Measurements from ENCODE around the gene KDM3B.
"Not testable (repeated sequence)": the region's sequence is repeated elsewhere in the genome, so short reads cannot be mapped to it uniquely, and the experiment has no call there.

The KDM3B gene

DNA sequence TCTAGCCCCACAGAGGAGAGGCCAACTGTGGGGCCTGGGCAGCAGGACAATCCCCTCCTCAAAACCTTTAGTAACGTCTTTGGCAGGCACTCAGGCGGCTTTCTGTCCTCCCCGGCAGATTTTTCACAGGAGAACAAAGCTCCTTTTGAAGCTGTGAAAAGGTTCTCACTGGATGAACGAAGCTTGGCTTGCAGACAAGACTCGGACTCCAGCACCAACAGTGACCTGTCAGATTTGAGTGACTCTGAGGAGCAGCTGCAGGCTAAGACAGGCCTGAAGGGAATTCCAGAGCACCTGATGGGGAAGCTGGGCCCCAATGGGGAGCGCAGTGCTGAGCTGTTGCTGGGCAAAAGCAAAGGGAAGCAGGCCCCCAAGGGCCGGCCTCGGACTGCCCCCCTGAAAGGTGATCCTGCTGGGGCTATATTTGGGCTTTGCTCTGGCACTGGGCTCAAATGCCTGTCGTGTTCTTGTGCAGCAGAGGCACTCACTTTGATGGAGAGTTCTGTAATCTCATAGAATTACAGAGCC lies 39.4 kb downstream of the KDM3B start:
- DNase-seq: no peak

DNA sequence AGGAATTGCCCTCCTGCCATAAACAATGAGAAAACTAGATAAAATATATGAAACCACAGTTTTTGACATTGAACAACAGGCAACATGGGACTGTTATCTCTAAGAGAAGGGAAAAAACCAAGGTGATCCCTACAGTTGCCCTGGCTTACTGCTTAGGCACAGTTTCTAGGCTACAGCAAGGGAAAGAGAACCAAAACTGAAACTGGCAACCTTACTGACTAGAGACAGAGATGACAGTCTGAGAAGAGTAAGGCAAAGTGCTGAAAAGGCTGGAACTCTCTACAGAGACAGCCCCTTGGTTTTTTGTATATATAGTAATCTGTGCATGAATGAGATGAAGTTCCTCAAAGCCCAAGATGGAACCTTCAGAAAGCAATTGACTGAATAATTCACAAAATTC lies 50.2 kb downstream of the KDM3B start:
- DNase-seq: no peak

DNA sequence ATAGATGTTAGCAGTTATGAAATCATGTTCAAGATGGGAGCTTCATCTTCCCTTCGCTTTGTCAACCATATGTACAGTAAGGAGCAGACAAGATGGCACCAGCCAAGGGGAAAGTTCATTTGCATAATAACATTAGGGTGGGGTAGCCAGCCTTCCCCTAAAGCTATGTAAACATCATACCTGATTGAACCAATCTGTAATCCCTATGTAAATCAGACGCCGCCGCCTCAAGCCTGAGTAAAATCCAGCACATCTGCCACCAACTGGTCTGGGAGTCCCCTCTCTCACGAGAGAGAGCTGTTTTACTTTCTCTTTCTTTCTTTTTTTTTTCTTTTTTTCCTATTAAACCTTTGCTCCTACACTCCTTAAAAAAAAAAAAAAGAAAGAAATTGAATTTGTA lies 55.5 kb downstream of the KDM3B start:
- peak; percentile 5 to 49 for DNase-seq

DNA sequence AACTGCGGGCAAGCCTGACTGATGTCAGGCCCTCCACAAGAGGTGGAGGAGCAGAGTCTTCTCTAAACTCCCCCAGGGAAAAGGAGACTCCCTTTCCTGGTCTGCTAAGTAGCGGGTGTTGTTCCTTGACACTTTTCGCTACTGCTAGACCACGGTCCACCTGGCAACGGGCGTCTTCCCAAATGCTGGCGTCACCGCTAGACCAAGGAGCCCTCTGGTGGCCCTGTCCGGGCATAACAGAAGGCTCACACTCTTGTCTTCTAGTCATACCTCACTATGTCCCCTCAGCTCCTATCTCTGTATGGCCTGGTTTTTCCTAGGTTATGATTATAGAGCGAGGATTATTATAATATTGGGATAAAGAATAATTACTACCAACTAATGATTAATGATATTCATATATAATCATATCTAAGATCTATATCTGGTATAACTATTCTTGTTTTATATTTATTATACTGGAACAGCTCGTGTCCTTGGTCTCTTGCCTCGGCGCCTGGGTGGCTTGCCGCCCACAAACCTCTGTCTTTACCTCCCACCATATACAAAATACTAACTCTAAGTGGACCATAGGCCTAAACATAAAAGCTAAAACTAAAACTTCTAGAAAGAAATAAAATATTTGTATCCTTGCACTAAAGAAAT lies 58.6 kb downstream of the KDM3B start:
- not testable (repeated sequence) for DNase-seq

DNA sequence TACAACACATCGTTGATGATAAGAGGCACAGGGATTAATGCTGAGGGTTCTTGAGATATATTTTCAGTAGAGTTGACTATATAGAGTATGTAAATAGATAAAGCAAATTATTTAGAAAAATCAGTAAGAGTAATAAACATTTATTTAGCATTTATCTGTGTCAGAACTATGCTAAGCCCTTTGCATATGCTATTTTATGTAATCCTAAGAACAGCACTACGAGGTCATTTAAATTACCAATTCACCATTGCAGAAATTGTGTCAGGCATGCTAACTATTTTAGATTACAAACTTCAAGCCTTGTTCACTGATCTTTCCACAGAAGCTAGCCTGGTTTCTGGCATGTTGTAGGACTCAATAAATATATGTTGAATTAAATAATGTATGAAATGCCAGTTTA lies 66.0 kb downstream of the KDM3B start:
- DNase-seq: no peak

DNA sequence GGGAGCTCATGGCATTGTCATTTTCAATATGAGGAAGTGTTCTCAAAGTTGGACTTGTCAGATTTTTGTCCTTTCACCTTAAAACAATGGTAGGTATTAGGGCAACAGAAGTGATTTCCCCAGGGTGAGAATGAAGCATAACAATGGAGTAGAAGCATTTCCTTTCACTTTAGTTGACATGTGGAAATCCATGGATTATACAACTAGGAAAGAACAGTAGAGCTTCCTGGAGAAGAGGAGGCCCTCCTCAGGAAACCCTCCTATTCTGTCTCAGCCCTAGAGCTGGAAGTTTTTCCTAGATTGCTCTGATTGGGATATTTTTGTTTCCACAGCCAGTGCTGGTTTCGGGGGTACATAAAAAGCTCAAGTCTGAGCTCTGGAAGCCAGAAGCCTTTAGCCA lies 72.6 kb downstream of the KDM3B start:
- DNase-seq: no peak

DNA sequence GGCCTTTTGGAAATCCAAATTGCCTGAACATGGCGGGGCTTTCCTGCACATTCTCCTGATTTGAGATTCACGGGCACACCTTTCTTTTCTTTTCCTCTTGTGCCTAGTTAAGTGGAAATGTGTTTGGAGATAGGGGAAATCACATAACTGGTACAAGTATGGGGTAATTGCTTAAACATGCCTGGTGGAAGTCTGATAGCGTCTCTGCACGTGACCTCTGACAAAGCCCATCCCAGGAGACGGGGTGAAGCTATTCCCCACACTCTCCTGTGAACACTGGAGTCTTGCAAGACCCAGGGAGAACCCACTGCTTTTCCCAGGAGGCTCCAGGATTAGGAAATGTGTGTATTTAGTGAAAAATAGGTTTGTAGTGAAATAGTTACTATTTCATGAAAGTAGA lies 83.5 kb downstream of the KDM3B start:
- DNase-seq: no peak

DNA sequence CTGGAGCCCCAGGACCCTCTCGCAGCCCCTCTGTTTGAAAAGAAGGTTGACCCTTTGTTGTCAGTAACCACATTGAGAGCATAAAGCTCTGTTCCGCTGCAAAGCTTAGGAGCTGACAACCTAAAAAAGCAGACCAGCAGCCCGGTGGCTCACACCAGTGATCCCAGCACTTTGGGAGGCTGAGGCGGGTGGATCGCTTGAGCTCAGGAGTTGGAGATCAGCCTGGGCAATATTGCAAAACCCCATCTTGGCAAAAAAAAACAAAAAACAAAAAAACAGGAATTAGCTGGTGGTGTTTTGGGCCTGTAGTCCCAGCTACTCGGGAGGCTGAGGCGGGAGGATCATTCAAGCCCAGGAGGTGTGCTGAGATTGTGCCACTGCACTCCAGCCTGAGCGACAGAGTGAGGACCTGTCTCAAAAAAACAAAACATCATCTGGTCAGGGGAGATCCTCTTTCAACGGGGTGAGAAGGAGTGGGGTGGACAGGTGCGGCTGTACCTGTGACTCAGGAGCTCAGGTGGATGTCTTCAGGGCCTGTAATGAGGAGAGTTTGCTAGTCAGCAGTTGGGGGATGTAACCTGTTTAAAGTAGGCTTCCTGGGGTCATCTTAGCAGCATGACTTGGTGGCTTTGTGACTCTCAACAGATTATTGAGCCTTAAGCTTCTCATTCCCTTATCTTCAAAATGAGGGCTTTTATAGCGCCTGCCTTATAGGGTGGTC lies 85.7 kb downstream of the KDM3B start:
- no peak for DNase-seq

DNA sequence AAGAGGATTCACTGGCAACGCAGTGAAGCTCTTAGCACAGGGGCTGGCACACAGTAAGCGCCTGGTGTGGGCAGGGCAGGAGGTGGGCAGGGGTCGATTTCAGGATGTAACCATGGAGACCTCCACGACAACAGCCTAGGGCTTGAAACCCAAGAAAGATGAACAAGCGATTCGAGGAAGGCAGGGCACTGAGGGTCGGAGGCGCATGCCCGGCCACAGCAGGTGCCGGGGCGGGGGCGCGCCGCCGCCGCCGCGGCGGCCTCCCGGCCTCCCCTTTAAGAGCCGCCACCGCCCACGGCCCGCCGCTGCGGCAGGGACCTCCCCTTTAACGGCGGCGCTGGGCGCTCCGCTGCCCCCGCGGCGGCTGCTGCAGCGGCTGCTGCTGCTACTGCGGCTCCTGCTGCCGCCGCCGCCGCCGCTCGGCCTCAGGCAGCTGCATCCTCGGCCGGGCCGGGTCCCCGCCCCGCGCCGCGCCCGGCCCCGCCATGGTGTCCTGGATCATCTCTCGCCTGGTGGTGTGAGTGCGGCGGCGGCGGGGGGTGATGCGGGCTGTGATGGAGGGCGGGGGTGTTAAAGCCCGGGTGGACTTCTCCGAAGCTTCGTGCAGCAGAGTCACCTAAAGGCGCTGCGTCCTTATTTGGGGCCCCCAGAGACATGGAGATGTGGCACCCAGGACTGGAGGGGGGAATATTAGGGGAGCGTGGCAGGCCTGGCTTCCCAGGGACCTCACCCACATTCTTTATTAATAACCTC lies 86.4 kb downstream of the KDM3B start, which contains the start of gene REEP2:
Gene REEP2 (plus strand): TSS at position 334 of the 753 bp plus-strand sequence. CDS start 152 bp downstream, at position 486.
- peak; percentile 26 to 51 for DNase-seq

DNA sequence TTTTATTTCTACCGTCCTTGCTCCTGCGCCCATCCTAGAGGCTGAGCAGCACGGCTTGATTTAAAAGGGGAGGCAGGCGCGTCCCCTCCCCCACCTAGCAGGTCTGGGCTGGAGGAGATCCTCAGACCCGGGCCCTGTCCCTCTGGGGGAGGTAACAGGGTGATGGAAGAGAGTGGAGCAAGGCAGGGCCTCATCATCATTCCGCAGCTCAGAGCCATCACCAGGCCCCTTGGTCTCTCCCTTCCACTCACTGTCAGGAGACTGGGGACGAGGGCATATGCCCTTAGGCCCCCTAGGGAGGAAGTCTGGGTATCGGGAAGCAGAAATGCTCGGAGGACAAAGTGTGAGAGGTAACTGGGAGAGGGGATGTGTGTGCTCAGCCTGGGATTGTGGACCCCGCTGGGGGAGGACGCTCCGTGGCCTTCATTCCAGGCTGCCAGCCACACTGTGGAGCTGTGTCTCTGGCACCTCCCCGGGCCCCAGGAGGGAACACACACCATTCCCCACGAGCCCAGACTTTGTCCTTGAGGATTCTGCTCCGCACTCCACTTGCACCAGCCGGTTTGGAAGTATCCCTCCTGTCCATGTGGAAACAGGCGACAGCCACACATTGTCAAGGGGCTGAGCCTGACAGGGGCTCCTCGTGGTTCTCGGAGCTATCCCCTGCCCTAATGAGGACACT lies 87.1 kb downstream of the KDM3B start:
- no peak for DNase-seq

DNA sequence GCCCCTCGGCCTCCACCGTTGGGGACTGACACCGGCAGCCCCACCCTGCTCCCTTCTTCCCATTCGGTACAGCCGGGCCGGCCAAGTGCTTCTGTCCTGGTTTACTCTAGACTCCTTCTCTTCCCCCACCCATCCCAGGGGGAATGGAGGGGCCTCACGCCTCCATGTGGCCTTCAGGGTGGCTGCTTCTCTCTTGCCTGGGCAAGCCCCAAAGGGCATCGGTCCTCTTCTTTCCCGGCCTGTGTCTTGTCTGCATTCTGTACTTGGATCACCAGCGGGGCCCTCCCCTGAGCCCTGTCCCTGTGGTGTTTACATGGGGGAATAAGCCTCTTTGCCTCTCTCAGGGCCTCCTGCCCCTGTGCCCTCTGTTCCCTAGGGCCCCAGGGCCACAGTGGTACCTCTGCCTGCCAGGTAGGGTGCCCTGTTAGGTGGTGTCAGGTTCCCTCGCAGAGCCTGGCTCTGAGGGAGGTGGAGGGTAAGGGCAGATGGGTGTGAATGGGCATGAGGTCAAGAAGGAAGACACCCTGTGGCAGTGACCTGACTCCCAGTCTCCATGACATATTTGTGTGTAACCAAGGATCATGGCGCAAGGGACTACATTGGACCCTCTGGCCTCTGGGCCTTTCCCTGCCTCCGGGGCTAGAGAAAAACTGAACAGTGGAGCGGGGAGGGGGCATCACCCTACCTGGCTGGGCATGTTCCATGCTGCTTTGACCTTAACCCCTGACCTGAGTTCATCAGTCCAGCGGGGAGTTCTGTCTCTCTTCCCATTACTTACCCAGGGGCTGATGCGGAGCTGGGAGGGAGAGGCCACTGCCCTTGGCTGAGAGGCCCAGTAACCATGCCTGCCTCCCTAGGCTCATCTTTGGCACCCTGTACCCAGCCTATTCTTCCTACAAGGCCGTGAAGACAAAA lies 87.9 kb downstream of the KDM3B start:
- no peak for DNase-seq

DNA sequence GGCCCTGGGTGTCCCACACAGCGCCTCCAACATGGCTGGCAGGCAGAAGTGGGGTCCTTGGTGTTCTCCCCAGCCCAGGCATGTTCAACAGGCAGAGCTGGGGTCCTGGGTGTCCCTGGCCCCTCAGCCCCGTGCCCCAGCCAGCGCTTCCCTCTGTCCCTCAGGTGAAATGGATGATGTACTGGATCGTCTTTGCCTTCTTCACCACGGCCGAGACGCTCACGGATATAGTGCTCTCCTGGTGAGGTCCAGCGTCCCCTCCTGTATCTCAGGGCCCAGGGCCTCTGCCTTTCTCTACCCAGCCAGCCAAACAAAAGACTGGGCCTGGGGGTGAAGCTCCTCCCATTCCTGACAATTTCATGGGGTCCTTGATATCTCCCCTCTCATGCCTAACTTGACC lies 88.7 kb downstream of the KDM3B start:
- no peak for DNase-seq

DNA sequence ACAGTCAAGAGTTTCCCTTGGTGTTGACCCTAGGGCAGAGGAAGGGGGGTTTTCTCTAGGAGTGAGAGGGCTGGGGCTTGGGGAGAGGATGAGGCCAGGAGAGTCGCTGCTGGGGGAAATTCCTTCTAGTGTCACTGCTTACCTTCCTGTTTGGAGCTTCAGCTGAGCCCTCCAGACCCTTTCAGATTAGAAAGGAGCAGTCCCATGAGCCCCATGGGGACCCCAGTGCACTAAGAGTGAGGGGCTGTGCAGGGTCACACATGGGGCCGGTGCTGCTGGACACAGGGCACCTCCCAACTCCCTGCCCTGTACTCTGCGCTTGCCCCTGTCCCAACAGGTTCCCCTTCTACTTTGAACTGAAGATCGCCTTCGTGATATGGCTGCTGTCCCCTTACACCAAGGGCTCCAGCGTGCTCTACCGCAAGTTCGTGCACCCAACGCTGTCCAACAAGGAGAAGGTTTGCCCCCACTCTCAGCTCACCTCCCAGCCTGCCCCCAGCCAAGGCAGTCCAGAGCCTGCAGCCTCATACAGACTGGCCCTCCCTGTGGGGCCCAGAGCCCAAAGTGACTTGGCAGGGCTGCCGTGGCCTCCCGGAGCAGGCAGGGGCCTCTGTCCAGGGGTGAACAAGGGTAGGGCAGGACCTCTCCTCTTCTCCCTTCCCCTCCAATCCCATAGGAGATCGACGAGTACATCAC lies 91.7 kb downstream of the KDM3B start:
- DNase-seq: no peak

DNA sequence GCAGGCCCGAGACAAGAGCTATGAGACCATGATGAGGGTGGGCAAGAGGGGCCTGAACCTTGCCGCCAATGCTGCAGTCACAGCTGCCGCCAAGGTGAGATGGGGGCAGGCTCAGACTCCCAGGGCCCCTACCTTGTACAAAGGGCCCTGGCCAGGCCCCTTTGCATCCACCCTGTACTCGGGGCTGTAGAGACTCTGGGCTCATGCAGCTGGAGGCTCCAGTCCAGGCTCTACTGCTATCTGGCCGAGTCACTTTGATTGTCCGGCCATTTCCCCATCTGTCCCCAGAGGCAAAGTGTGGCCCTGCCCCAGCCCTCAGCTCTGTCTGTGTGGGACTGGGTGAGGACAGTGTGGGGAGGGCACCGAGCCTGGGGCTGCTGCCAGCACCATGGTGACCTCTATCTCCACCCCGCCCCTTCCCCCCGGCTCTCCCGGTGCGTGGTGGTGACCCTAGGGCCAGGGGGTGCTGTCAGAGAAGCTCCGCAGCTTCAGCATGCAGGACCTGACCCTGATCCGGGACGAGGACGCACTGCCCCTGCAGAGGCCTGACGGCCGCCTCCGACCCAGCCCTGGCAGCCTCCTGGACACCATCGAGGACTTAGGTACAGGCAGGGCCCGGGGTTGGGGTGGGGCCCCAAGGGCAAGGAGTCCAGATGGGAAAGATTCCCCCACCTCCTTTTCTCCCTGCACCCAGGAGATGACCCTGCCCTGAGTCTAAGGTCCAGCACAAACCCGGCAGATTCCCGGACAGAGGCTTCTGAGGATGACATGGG lies 92.5 kb downstream of the KDM3B start:
- no peak for DNase-seq

DNA sequence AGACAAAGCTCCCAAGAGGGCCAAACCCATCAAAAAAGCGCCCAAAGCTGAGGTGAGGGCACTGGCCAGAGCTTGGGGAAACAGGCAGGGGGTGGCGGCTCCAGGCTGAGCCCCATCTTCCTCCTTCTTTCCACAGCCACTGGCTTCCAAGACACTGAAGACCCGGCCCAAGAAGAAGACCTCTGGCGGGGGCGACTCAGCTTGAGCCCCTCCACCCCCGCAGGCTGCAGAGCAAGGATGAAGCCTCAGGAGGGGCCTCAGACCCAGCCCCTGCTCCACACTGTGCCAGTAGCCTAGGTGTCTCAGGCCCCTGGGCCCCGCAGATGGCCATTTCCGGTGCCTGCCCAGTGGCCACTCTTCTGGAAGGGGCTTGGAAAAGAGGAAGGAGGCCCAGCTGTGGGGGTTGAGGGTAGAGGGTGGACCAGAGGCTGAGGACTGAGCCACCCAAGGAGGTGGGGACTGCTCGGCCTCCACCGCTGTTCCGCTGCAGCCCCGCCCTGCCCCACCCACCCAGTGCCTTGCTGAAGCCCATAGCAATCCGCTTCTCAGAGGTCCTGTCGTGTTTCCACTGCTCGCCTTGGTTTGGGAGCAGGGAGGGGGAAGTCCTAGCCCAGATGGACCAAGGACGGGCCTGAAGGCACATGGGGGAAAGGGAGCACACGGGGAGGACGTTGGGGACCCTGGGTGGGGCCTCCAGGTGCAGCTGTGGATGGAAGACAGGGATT lies 93.2 kb downstream of the KDM3B start:
- no peak for DNase-seq

DNA sequence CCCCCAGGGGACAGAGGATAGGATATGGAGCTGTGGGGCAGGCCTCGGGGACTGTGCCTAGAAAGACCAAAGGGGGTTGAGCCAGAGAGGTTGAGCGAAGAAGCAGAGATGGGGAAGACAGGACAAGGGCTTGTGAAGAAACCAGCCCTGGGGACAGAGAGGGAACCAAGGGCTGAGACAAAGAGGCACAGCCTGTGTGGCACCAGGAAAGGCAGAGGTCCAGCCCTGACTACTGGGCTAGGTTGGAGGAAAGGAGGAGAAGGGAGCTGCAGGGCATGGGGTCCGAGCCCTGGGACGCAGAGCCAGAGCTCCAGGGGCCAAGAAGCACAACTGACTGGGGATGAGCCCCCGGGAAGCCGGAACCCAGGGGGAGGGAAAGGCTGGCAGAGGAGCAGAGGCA lies 95.6 kb downstream of the KDM3B start:
- DNase-seq: no peak

DNA sequence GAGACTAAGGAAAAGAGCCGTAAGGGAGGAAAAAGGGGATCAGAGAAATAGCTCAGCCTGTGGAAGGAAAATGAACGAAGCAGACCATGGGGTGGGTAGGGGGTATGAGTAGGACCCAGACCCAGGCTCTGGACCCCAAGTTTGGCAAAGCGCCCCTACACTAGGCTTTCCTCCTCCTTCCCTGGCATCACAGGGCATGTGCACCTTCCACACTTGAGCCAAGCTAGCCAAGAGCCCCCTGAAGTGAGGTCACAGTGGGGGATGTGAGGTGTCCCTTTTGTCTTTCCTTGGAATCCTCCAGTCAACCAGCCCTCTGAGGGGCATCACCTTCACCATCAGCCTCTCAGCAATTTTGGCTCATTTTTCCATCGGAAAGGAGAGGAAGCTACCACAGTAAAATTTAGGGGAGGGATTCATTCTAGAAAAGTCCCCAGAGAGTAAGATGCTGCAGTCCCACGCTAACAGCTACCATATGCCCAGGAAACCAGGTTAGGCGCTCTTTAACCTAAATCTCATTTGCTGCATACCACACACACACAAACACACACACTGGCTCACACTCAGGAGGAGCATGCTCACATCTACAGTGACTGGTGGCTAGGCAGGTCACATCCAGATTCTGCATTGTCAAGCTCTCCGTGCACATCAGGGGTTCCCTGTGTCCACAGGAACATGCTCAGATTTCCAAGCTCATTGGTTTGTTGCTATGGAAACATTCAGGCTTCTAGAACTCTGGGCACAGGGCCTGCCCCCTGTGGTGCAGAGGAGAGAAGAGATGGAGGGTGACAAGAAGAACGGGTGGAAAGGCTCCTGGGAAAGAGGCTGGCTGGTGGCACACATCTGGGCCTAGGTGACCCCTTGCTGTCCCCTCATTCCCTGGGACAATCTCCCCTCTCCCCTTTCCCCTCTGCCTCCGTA lies 96.3 kb downstream of the KDM3B start:
- peak; percentile 93 to 97 for DNase-seq

DNA sequence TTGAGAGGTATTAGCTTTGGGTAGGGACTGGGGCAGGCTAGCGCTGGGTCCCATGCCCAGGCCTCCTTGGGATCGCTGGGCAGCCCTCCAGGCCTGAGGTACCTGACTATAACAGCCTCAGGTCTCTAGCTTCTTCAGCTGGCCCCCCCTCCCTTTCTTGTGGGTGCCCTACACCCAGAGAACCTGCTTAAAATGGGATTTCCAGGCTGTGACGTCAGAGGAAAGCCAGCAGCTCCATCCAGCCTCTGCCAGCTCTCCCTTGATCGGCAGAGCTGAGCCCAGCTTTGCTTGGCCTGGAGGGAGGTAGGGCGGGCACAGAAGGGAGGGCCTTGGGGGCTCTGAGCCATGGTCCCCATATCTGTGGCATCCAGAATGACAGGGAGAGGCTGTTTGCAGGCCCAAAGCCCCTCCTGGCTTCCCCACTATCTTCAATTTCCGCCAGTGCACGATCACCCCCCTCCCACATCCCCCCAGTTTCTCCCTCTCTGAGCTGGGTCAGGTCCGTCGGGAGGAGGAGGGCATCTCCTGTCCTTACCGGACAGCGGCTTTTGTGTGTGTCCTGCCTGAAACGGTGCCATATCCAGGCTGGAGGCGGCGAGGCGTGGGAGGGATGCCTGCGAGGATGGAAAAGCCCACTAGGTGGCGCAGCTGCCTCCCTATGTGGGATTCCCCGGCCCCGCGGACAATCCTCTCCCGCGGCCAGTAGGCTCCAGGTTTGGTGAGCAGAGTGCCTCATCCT lies 97.2 kb downstream of the KDM3B start:
- DNase-seq: peak; percentile 73 to 82

Measured in NCI-H2081 (cell line).